Panc1 (cell line): ENCODE results near the gene SAA4. TPM values are rescaled to one million over a fixed set of nuclear protein-coding genes. Genes with fewer than 3 reads are reported as not detected.

Experiments used
- total RNA-seq: library from RNA; stranded (reverse); gene quantifications from one replicate; pipeline ENCODE4 v1.2.1, GENCODE V29; 2021; ENCODE audit not compliant: unreplicated experiment

The SAA4 gene
- total RNA-seq, 1 experiment from 2014 or later: not detected

Other genes with a start within 250 kb of the SAA4 start
- 35.5 TPM for gene SERGEF, start 223.8 kb downstream of the SAA4 start, total RNA-seq
- 0.05 TPM for gene TPH1, start 190.5 kb downstream of the SAA4 start, total RNA-seq
- 19.5 TPM for gene SAAL1, start 130.7 kb downstream of the SAA4 start, total RNA-seq
- gene MRGPRX3, start 104.2 kb downstream of the SAA4 start, total RNA-seq: not detected
- not detected for gene MRGPRX4, start 64.0 kb downstream of the SAA4 start, total RNA-seq
- gene SAA2, start 11.9 kb upstream of the SAA4 start, total RNA-seq: 4.0 TPM
- 7.9 TPM for gene SAA1, start 29.5 kb upstream of the SAA4 start, total RNA-seq
- gene HPS5, start 85.3 kb upstream of the SAA4 start, total RNA-seq: 27.7 TPM
- gene GTF2H1, start 85.8 kb upstream of the SAA4 start, total RNA-seq: 60.6 TPM
- 894 TPM for gene LDHA, start 157.8 kb upstream of the SAA4 start, total RNA-seq
- gene LDHC, start 175.5 kb upstream of the SAA4 start, total RNA-seq: 0.26 TPM
- gene LDHAL6A, start 219.1 kb upstream of the SAA4 start, total RNA-seq: not detected